Ishikawa (cell line): Measurements from ENCODE around the gene BEX4.

Experiments
- CEBPB ChIP-seq: IDR thresholded peaks from 2 replicates; pipeline ENCODE4 v1.6.1; 2012
- CREB1 ChIP-seq: IDR thresholded peaks from 2 replicates; pipeline ENCODE4 v1.6.1; 2012; ENCODE audit warnings: low read depth
- EGR1 ChIP-seq: IDR thresholded peaks from 2 replicates; pipeline ENCODE4 v1.6.1; 2012
- EP300 ChIP-seq: IDR thresholded peaks from 2 replicates; pipeline ENCODE4 v1.6.1; 2012; ENCODE audit warnings: borderline replicate concordance
- FOXM1 ChIP-seq: IDR thresholded peaks from 2 replicates; pipeline ENCODE4 v1.6.1; 2012; ENCODE audit warnings: low read depth, borderline replicate concordance
- RAD21 ChIP-seq: IDR thresholded peaks from 2 replicates; pipeline ENCODE4 v1.6.1; 2012; ENCODE audit warnings: low read depth
- REST ChIP-seq: IDR thresholded peaks from 2 replicates; pipeline ENCODE4 v1.6.1; 2012; ENCODE audit warnings: low read depth, mild to moderate bottlenecking
- TAF1 ChIP-seq: IDR thresholded peaks from 2 replicates; pipeline ENCODE4 v1.6.1; 2012; ENCODE audit warnings: low read depth, mild to moderate bottlenecking
- TCF12 ChIP-seq: IDR thresholded peaks from 2 replicates; pipeline ENCODE4 v1.6.1; 2012; ENCODE audit warnings: low read depth
- USF1 ChIP-seq: IDR thresholded peaks from 2 replicates; pipeline ENCODE4 v1.6.1; 2012
- YY1 ChIP-seq: IDR thresholded peaks from 2 replicates; pipeline ENCODE4 v1.6.1; 2012; ENCODE audit warnings: low read depth
- TF ChIP-seq, protein P1 (sequence below): IDR thresholded peaks from 2 replicates; pipeline ENCODE4 v1.6.1; 2012

GRCh38 chrX:103234869-103235268, 20.0 kb downstream of the BEX4 start:
- TF ChIP-seq FOXM1 (no peak), CREB1 (no peak), RAD21 (no peak), EP300 (no peak), EGR1 (no peak), CEBPB (no peak), USF1 (no peak), YY1 (no peak), REST (no peak), TAF1 (no peak), TCF12 (no peak)
- TF ChIP-seq, protein P1, sequence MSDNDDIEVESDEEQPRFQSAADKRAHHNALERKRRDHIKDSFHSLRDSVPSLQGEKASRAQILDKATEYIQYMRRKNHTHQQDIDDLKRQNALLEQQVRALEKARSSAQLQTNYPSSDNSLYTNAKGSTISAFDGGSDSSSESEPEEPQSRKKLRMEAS, result no peak
